ENCODE data around the gene SLX1A.
A peak's percentile ranks its signal among the peaks of the same experiment; 100 is the strongest.
"Not testable (repeated sequence)": the region's sequence is repeated elsewhere in the genome, so short reads cannot be mapped to it uniquely, and the experiment has no call there.

The SLX1A gene

GRCh38 chr16:30184891-30185682 is 8.6 kb upstream of the SLX1A start:
- peak; percentile 81 for DNase-seq

- DNase-seq, result peak; percentile 87
These were observed 7.8 kb upstream of the SLX1A start for GRCh38 chr16:30185683-30186421.

GRCh38 chr16:30186444-30186781 is 7.3 kb upstream of the SLX1A start:
- DNase-seq, result no peak

GRCh38 chr16:30186782-30187555 is 6.7 kb upstream of the SLX1A start:
- DNase-seq, result peak; percentile 98

GRCh38 chr16:30187556-30187865 is 6.2 kb upstream of the SLX1A start:
- DNase-seq, result no peak

- DNase-seq, result peak; percentile 60
These were observed 5.6 kb upstream of the SLX1A start for GRCh38 chr16:30187971-30188561.

GRCh38 chr16:30191158-30191557 is 2.5 kb upstream of the SLX1A start:
- not testable (repeated sequence) for DNase-seq

GRCh38 chr16:30193098-30193497 is 577 bp upstream of the SLX1A start:
- DNase-seq, result not testable (repeated sequence)

GRCh38 chr16:30194172-30194925 is 674 bp downstream of the SLX1A start:
- DNase-seq, result peak; percentile 65

GRCh38 chr16:30197001-30197400 is 3.3 kb downstream of the SLX1A start:
- not testable (repeated sequence) for DNase-seq

GRCh38 chr16:30199049-30199448 is 5.4 kb downstream of the SLX1A start, which contains the start of gene SULT1A3:
Gene SULT1A3 (plus strand): TSS chr16:30199255. CDS start chr16:30200729, 1,474 bp downstream.
- DNase-seq, result not testable (repeated sequence)

- DNase-seq, result not testable (repeated sequence)
These were observed 6.1 kb downstream of the SLX1A start for GRCh38 chr16:30199608-30200343.

GRCh38 chr16:30205541-30206236 is 12.0 kb downstream of the SLX1A start:
- DNase-seq, result peak; percentile 56

- not testable (repeated sequence) for DNase-seq
These were observed 12.6 kb downstream of the SLX1A start for GRCh38 chr16:30206252-30206651.

- peak; percentile 42 for DNase-seq
These were observed 13.5 kb downstream of the SLX1A start for GRCh38 chr16:30207063-30207704.

- DNase-seq, result not testable (repeated sequence)
These were observed 15.4 kb downstream of the SLX1A start for GRCh38 chr16:30209032-30209431.

GRCh38 chr16:30211414-30211813 is 17.7 kb downstream of the SLX1A start:
- DNase-seq, result not testable (repeated sequence)

- peak; percentile 44 for DNase-seq
These were observed 23.4 kb downstream of the SLX1A start for GRCh38 chr16:30217082-30217481.

Measured in activated CD8-positive, alpha-beta memory T cell treated with anti-CD3 and anti-CD28 coated beads, Interleukin-2, amount 50 U/mL, for 48 hours (primary cell).